ENCODE data around the gene ATP10A. TPM values are rescaled to one million over a fixed set of nuclear protein-coding genes. Genes with fewer than 3 reads are reported as not detected.

ATP10A gene
- total RNA-seq, 1 experiment from 2014 or later: 1.3 TPM

DNA sequence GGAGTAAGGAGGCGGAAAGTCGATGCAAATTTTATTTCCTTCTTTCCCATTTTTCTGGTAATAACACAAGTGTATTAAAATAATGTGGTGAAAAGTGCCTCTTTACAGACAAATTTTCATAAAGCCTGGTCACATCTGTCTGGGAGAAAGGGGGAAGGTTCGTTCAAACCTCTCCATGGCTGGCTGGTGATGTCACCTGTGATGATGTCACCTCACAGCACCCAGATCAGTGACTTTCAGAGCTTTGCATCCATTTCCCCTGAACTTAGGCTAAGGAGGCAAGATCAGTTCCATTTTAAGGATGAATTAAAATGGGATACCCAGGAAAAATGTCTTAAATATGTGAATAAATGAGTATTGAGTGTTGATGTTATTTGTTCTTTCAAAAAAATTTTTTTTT is 34.1 kb downstream of the ATP10A start:
- no peak for DNase-seq (ENCODE audit: low spot score)

DNA sequence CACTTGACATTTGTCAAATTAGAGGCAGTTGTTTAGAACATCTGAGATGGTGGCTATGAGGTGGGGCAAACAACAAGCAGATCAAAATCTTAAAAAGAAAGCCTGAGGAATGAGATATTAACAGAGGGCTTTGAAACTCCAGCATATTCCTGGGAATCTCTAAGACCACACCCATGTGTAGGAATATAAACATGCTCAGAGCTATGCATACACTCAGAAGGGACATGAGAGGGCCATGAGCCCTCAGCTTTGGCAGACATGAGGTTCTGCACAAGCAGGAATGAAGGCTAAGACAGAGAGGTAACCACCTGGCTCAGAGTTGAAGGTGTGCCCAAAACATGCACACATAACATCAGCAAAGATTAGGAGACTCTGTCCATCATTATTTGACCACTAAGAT is 37.9 kb downstream of the ATP10A start:
- no peak for DNase-seq (ENCODE audit: low spot score)

DNA sequence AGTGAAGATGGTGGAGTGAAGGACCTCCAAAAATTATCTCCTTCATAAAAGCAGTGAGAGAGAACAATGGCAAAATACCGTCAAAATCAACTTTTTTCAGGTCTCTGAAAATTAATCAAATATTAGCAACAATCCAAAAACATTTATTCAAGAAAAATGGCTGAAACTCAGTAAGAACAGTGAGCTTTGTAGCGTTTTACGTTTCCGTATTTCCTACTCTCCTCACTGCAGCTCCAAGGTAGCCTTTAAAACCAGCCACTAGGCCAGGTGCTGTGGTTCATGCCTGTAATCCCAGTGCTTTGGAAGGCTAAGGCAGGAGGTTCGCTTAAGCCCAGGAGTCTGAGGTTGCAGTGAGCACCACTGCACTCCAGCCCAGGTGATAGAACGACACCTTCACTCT is 38.5 kb downstream of the ATP10A start:
- DNase-seq (ENCODE audit: low spot score): no peak

DNA sequence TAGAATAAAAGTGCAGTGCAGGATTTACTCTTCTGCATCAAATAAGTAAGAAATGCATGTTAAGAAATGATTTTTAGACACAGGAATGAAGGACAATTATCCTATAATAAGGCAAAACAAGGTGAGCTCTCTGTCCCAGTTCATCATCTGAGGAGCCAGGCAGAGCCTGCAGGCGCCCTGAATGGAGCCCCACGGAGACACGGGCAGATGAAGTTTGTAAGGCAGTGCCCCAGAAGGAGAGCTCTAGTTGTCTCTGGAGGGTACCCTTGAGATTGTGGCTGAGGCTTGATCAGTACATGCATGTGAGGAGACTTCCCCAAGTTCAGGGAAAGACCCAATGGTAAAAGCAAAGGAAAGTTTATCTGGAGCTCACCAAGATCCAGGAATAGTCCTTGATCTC is 50.3 kb downstream of the ATP10A start:
- DNase-seq (ENCODE audit: low spot score): no peak

DNA sequence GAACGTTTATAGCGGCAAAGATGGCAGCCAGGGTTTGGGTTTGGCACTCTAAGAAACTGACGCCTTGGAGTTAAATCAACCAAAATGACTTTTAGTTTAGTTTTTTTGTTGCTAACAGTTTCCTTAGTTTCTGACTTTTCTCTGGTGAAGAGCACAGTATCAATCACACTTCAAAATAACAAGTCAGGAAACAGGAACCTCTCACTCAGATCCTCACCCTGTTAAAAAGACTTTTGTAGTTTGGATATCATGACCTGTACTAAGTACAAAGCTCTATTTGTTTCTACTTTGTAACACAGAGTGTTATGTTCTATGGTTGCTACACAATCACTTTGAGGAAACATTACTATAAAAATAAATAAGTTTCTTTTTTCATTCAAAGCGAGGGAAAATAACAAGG is 51.1 kb downstream of the ATP10A start:
- DNase-seq (ENCODE audit: low spot score): no peak

DNA sequence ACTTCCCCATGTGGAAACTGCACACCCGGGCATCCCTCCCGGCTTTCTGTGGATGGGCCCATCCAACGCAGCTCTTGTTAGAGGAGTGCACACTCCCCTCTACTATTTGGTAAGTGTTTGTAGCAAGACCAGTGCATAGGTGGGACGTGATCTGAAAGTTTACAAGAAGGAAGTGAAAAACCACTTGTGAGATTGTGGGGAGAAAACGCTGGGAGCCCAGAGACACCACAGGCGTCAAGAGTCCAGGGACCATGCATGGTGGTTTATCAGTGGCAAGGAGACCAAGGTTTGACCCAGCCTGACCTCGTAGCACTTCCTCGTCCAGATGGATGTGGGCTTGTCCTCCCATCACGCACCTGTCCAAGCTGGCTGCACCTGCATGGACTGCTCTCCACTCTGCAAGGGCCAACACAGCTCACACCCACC is 51.6 kb downstream of the ATP10A start:
- DNase-seq (ENCODE audit: low spot score): no peak

DNA sequence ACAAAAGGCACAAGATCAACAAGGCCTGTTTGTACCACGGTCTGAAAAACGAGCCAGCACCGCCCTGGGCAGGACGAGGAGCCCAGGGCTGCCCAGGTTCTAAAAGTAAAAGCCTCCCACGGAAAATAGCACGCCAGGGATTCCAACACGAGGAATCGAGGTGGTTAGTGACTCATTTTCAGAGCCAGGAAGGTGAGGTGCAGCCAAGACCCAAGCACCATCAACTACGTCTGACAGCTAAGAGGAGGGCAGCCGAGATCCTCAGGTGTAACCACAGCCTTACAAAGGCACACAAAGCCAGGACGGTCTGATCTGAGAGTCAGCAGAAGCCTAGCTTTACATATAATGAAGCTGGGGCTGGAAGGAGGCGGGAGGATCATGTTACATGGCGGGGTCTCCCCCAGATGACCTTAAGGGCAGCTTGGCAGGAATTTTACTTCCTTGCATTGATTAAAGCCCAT is 52.5 kb downstream of the ATP10A start:
- no peak for DNase-seq (ENCODE audit: low spot score)

DNA sequence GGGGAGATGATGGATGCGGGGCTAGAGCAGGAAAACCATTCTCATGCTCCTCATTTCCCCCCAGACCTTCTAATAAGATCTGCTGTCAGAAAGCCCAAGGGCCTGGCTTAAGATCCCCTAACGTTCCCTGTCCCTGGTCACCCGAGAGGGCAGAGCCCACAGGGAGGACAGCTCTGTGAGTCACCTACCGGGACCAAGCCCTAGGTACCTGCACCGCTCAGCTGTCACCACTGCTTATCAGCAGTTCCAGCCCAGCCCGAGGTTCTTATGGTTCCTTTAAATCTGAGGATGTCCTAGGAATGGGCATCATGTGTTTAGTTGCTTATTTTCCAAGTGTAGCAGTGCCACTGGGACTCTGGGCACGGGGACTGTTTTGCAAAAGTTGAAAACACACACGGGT is 53.0 kb downstream of the ATP10A start:
- DNase-seq (ENCODE audit: low spot score): no peak

DNA sequence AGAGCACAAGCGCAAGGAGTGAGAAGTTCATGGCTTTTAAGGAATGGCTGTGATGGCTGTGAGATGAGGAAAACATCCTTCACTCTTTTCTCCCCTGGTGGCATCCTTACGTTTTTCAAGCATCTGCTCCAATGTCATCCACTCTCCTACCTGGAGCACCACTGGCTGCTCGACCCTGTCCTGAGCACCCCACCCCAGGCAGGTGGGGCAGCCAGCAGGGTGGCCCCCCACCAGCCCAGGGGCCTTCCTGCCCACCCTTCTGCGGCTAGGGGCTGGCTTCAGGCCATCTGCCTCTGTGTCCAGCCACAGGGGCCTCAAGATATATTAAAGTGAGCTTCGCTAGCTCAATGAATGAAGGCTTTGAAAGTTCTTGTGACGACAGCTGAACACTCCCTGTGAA is 56.1 kb downstream of the ATP10A start:
- no peak for DNase-seq (ENCODE audit: low spot score)

DNA sequence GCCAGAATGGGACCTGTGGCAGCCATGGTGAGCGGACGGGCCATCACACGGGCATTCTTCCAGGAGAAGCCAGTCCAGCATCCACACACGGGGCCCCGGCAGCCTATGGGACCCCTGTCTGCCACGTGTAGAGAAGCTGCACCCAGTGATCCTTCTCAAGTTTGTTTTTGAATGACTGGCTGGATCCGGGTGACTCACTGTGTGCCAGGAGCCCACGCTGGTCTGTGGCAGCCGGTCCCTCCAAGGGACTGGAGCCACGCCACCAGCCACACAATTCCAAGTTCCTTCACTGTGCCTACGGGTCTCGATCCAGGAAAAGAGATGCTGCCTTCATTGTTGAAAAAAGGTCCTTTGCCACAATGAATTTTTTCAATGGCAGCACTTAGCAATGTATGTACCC is 58.1 kb downstream of the ATP10A start:
- no peak for DNase-seq (ENCODE audit: low spot score)

DNA sequence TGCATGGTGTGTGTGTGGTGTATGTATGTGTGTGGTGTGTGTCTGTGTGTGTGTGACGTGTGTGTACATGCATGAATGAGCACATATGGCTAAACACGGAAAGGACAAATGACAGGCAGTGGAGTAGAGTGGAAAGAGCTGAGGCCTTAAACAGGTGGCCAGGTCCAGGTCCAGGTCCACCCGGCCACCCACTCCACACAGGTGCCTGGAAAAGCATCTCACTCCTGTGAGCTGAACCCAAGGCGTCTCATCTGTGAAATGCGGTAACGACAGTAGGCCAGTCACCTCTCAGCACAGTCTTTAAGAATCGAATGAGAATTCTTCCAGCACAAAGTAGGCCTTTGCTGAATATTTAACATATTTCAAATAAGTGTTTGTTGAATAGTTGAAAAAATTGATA is 58.7 kb downstream of the ATP10A start:
- no peak for DNase-seq (ENCODE audit: low spot score)

DNA sequence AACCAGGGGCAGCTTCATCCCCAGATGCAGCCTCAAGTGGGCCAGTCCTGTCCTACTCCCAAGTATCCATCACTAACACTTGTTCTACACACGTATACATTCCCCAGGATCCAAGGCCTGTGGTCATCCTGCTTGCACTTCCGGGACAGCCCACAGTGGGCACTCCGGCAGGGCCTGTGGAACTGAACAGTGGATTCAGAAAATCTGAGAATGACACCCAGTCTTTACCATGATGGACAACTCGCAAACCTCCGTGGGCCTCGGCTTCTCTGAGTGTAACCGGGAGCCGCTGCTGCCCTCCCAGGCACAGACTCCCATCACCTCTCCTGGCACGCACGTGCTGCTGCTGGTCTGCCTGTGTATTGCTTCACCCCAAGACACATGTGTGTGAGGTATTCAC is 59.6 kb downstream of the ATP10A start:
- no peak for DNase-seq (ENCODE audit: low spot score)

DNA sequence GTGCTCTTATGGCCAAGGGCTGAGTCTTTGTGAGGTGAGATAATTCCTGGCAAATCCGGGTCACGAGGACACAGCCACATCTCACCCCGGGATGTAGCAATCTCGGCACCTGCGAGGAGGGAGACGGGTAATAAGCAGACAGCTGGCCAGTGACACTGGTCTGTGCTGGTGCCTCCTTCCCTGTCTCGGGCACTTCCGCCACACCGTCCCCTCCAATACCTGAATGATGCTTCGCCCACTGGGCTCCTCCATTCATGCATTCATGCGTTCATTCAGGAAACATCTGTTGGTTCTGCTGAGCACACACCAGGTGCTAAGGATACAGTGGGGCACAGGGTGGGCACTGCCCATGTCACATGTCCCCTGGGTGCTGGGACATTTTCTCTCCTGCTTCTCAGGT is 60.1 kb downstream of the ATP10A start:
- DNase-seq (ENCODE audit: low spot score): no peak

DNA sequence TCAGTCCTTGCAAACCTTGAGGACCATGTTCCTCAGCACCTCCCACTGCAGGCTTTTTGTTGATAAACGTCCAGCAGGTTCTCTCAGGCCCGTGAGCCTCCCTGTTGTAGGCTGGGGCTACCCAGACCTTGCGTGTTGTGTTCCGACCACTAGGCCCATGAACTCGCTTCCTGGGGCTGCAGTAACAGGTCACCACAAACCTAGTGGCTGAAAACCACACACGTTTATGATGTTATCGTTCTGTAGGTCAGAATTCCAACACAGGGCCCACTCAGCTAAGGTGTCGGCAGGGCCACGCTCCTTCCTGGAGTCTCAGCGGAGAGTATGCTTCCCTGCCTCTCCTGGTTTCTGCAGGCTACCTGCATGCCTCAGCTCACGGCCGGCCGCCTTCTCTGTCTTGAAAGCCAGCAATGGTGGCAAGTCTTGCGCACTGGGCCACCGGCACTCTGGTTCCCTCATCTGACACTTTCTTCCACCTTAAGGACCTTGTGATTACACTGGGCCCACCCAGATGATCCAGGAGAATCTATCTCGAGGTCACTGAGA is 60.8 kb downstream of the ATP10A start:
- DNase-seq (ENCODE audit: low spot score): no peak

DNA sequence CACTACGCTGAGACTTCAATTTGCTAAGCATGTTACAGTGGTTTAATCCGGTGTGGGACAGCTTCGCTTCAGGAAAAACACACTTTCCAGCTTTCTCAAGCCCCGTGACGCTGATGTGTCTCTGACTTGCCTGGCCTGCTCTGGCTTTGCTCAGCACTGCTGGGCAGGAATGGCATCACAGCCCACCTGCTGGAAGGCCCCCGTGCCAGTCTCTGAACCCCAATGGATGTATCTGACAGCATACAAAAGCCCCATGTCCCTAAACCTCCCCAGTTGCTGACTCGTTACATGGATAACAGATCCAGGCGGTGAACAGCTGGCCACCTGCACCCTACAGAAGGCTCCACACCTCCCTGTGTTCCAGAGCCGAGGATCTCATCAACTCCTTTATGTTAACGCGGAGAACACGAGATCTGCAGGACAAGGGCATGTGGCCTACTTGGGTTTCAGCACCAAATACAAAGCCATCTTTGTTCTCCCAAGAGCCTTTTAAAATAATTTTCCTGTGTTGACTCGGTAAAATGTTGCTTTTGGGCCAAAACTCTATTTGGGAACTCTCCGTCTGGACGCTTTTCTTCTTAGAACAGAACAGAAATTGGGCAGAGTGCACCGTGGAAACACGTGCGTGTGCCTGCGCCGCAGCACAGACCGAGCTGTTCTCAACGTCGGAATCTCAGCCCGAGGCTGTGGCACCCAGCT is 61.4 kb downstream of the ATP10A start:
- no peak for DNase-seq (ENCODE audit: low spot score)

DNA sequence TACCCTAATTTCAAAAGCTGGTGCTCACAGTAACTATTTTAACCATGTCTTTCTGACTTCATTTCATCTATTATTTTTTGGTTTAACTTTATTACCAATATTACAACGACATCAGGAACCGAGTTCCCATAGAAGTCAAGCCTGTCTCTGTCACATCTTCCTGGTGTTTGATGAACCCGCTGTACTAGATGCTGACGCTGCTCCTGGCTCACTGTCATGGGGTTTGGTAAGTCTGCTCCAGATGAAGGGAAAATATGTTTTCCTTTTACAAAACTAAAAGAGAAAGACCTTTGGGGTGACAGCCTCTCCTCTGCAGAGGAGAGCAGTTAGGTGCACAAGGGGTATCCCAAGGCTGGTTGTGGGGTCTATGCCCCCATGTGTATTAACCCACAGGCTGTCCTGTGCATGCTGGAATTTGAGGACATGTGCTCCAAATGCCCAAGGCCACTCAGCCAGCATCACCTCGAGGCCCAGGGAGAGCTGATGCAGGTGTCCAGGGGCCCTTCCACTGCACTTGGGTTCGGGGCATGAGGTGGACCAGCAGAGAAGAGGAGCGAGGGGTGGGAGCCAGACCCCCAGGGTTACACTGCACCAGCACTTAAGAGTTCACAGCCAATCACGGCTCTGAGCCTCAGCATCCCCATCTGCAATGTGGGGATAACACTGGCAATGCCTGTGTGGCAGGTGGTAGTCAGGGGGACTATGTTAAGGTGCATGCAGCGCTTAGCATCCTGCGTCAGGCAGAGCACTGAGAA is 62.2 kb downstream of the ATP10A start:
- no peak for DNase-seq (ENCODE audit: low spot score)

DNA sequence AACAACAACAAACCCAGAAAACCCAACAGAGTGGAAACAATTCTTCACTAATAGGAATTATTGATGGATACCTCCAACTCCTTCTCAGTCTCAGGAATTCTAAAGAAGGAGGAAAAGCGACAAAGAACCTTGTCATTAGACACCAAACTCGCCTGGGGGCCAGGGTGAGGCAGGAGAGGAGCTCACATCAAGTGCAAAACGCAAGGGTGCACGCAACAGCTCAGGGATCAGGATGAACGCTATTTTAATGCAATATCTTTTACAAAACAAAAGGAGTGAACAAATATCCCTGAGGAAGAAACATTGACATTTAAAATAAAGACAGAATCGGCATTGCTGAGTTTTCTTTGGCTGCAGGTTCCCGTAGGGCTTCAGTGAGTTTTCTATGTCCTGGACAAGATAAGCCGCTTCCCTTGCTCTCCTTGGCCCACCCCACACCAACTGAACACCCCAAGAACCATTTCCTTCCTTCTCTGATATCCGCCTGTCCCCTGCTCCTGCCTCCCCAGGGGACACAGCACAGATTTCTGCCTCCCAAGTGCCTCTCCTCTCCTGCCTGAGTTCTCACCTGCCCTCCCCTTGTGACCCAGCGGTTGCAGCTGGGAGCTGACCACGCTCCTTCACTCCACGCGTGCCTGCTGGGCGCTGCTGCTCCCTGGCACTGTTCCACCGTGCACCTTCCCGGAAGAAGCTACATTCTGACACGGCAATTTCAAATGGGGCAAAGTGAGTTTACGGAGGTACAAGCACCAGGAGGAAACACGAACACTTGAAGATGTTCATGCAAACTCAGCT is 63.0 kb downstream of the ATP10A start:
- no peak for DNase-seq (ENCODE audit: low spot score)

DNA sequence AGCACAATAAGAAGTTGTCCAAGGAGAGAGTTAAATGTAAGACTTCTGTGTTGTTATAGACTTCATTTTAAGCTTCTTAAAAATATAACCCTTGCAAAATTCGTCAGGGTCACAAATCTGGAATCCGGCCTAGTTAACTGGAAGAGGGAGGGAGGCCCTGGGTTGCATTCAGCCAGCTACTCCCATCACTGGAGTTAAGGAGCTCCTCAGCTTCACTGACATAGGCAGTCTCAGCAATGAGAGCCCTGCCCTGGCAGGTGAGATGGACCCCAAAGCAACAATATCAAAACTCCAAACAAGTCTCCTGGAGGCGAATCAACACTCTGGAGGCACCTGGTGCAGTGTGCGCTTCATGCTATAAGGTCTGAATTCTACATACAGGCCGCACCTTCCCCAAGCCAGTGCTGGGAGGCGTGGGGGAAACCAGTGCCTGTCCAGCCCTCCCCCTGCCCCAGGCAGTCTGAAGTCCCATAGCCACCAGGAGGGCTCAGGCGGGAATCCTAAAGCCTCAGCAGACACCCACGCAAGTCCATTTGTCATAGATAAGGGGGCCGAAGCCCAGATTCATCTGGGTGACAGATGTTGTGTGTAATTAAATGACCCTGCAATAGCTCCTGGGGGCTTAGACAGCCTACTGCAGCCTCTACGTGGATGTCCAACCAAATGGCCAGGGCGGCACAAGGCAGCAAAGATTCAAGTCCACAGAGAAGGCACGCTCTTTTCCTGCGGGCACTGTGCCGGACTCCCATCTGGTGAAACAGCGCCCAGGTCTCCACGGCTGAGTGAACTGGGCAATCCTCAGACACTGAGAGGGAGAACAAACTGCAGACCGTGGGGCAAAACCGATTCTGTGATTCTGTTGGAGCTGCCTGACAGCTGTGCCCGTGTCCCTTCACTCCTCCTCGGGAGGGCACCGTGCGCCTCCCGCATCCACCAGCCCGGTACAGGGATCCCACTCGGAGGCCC is 64.9 kb downstream of the ATP10A start:
- no peak for DNase-seq (ENCODE audit: low spot score)

DNA sequence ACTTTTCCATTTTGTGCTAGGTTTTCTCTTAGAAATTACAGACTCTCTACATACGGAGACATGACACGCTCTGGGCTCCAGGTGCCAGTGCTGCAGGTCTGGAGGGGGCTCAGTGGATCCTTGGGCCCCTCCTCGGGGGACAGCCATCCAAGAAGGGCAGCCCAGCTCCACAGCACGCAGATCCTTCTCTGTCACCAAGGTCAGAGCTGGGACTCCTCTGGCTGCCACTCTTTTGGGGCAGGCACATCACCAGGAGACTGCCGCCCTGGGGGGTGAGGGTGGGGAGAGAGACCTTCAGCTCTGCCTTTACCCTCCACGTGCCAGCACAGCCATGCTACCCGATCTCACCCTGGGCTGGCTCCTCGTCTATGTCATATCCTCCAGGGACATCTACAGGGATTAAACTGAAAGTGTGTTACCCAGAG is 65.6 kb downstream of the ATP10A start:
- DNase-seq (ENCODE audit: low spot score): no peak

DNA sequence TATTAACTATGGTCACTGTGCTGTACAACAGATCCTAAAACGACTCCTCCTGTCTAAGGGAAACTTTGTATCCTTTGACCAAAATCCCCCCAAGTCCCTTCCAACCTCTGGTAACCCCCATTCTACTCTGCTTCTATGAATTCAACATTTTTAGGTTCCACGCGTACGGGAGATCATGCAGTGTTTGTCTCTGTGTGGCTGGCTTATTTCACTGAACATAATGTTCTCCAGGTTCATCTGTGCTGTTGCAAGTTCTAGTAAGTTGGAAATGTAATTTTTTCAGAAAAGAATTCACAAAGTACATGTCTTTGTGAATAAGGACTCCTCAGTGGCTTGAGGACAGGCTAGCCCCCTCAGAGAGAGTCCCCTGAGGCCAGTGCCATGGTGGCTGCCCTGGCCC is 66.1 kb downstream of the ATP10A start:
- no peak for DNase-seq (ENCODE audit: low spot score)

DNA sequence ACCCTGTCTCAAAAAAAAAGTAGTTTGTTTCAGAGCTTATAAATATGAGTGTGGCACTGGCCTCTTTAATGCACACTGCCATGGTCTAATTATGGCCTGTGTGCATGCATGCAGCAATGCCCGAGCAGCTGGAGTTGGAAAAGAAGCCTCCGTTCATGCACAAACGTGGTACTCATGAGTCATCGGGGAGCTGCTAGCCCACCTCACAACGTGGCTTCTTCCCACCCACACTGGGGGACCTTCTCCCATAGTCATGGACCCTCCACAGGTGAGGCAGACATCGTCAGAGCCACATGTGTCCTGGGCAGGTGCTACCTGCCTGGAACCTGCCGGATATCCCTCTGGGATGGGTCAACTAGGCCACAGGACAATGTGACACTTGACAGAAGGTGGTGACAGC is 66.7 kb downstream of the ATP10A start:
- DNase-seq (ENCODE audit: low spot score): no peak

Measured in H4 (cell line).